Heart left ventricle (tissue), 13 donors: ENCODE measurements around the gene ADGRD2.

Experiments used
- CTCF ChIP-seq, 12 donors: fragments of 200-600 bp; sonication (generic) in 4 of 12; IDR thresholded peaks; one replicate each; pipeline versions ENCODE4 v1.5.0 to v1.8.0; 2018 to 2022; ENCODE audit warnings: antibody characterized with exemption in 12 of 12, mild to moderate bottlenecking in 5 of 12
- POLR2A ChIP-seq, 2 donors: fragments of 450-650 bp; IDR thresholded peaks; one replicate each; pipeline ENCODE4 v1.6.1; 2017; ENCODE audit warnings: antibody characterized with exemption in 2 of 2, mild to moderate bottlenecking in 2 of 2, moderate library complexity in 2 of 2
- donor health status: ischemic (EF 13 %, LVEDD 7.1; RV severe dilation, severe dysfunction).
- donor health status: DM: no; HTN: yes; CAD: no.
- donor health status: DM: no; HTN: no; CAD: no.
- donor health status: ischemic (EF 25% LVEDD 6.9; RV normal size, moderate dysfunction).
- donor health status: ischemic (EF 25% LVEDD 5.7; RV mildly dilated, moderate dysfunction).
- donor health status: ischemic (EF 35%, LVEDD 5.7; RV mildly dilated, moderate dysfunction).
- donor health status: nonischemic (EF 11% LVEDD 7.7; RV severe dilation, severe dysfunction).
- donor health status: DM: yes; HTN: yes; CAD: no.
- donor health status: PGD.
- donor health status: ischemic (EF 29% LVEDD 5.4; RV normal size, mild dysfunction).
- donor health status: nonischemic (EF 23%, LVEDD 6.1; RV moderate dilation, normal function).

GRCh38 chr9:124426361-124426760 is 23.9 kb upstream of the ADGRD2 start:
- TF ChIP-seq CTCF (IDR thresholded peaks at IDR 0.05), result no peak
- TF ChIP-seq POLR2A (IDR thresholded peaks at IDR 0.05), result no peak
